ENCODE data around the gene SPATA2L. TPM values are rescaled to one million over a fixed set of nuclear protein-coding genes. Genes with fewer than 3 reads are reported as not detected.

SPATA2L gene
- total RNA-seq, 4 donors from 2014 or later, result 1.3 to 7.5 (median 3.2) TPM

GRCh38 chr16:89656435-89657121 lies 44.9 kb downstream of the SPATA2L start:
- Histone ChIP-seq H3K9me3 (no peaks in the 10 kb centered on the region), H3K4me1 (peaks cover 18 to 19% of the 10 kb centered on the region in 2 donors), H3K27ac (peak overlapping the region; percentile 86 to 91 (median 89)), H3K27me3 (no peaks in the 10 kb centered on the region), H3K4me3 (peak overlapping the region; percentile 96 to 100 (median 99)), H3K36me3 (peaks cover 0 to 2% of the 10 kb centered on the region in 2 donors)
- TF ChIP-seq POLR2A (IDR thresholded peaks at IDR 0.05), result no peak
- TF ChIP-seq CTCF (IDR thresholded peaks at IDR 0.05 in 4 of 5, conservative IDR thresholded peaks at IDR 0.05 in 1 of 5), result no peak
- in situ Hi-C loops (cut with MboI; ENCODE audit: low sequenced_read_pairs in 4 of 4) (no loop called here), intact Hi-C loops (cut with DNase I; ENCODE audit: low total_unique reads) (loop anchor here (1.0 to 10.0 kb wide), 4 partner anchors 30 to 412 kb away; partner anchors contain the start of genes CDK10, VPS9D1 and ZNF276)
- no peak for ATAC-seq
- no peak for DNase-seq

- Histone ChIP-seq H3K4me1 (peaks cover 18 to 19% of the 10 kb centered on the region in 2 donors), H3K36me3 (peaks cover 0 to 12% of the 10 kb centered on the region in 2 donors), H3K27ac (no peak overlapping the region), H3K27me3 (no peaks in the 10 kb centered on the region), H3K9me3 (no peaks in the 10 kb centered on the region), H3K4me3 (no peak overlapping the region)
- no peak for ATAC-seq
- intact Hi-C loops (cut with DNase I; ENCODE audit: low total_unique reads) (loop anchor here (10.0 kb wide), 1 partner anchor 410 kb away; no protein-coding TSS in a partner anchor), in situ Hi-C loops (cut with MboI; ENCODE audit: low sequenced_read_pairs in 4 of 4) (no loop called here)
- TF ChIP-seq POLR2A (IDR thresholded peaks at IDR 0.05) (no peak), CTCF (IDR thresholded peaks at IDR 0.05 in 4 of 5, conservative IDR thresholded peaks at IDR 0.05 in 1 of 5) (no peak)
- no peak for DNase-seq
Measured at GRCh38 chr16:89655062-89655643, 46.4 kb downstream of the SPATA2L start.

GRCh38 chr16:89653656-89654295 lies 47.7 kb downstream of the SPATA2L start:
- H3K27ac ChIP-seq, result no peak overlapping the region
- ATAC-seq, result no peak
- H3K9me3 ChIP-seq, result no peaks in the 10 kb centered on the region
- TF ChIP-seq CTCF (IDR thresholded peaks at IDR 0.05 in 4 of 5, conservative IDR thresholded peaks at IDR 0.05 in 1 of 5) (no peak), POLR2A (IDR thresholded peaks at IDR 0.05) (no peak)
- no peak for DNase-seq
- peaks cover 16% of the 10 kb centered on the region in 2 donors for H3K4me1 ChIP-seq
- no peaks in the 10 kb centered on the region for H3K27me3 ChIP-seq
- intact Hi-C loops (cut with DNase I; ENCODE audit: low total_unique reads), result loop anchor here (10.0 kb wide), 1 partner anchor 409 kb away; no protein-coding TSS in a partner anchor
- peaks cover 0 to 12% of the 10 kb centered on the region in 2 donors for H3K36me3 ChIP-seq
- in situ Hi-C loops (cut with MboI; ENCODE audit: low sequenced_read_pairs in 4 of 4), result no loop called here
- H3K4me3 ChIP-seq, result no peak overlapping the region

GRCh38 chr16:89651584-89651983 lies 49.9 kb downstream of the SPATA2L start:
- no peak overlapping the region for H3K4me3 ChIP-seq
- in situ Hi-C loops (cut with MboI; ENCODE audit: low sequenced_read_pairs in 4 of 4) (no loop called here), intact Hi-C loops (cut with DNase I; ENCODE audit: low total_unique reads) (loop anchor here (10.0 kb wide), 1 partner anchor 407 kb away; no protein-coding TSS in a partner anchor)
- no peaks in the 10 kb centered on the region for H3K27me3 ChIP-seq
- peaks cover 5% of the 10 kb centered on the region in 2 donors for H3K4me1 ChIP-seq
- H3K27ac ChIP-seq, result no peak overlapping the region
- no peak for TF ChIP-seq POLR2A (IDR thresholded peaks at IDR 0.05)
- no peak for TF ChIP-seq CTCF (IDR thresholded peaks at IDR 0.05 in 4 of 5, conservative IDR thresholded peaks at IDR 0.05 in 1 of 5)
- no peaks in the 10 kb centered on the region for H3K9me3 ChIP-seq
- peaks cover 0 to 19% of the 10 kb centered on the region in 2 donors for H3K36me3 ChIP-seq
- DNase-seq (no peak), ATAC-seq (no peak)
